Renal cortical epithelial cell (primary cell): Measurements from ENCODE around the gene MAST4. TPM values are rescaled to one million over a fixed set of nuclear protein-coding genes. Genes with fewer than 3 reads are reported as not detected.

Experiments used
- DNase-seq: peaks from one replicate; pipeline ENCODE4 v3.0.0-alpha.2; 2011; ENCODE audit warnings: low read depth
- total RNA-seq: library from RNA; depleted of rRNA; stranded (reverse); fragments of >200 nt; gene quantifications from 2 replicates; pipeline ENCODE4 v1.2.3, GENCODE V29; 2014

Gene MAST4
- total RNA-seq, 1 donor from 2014 or later, result 8.7 TPM

DNA sequence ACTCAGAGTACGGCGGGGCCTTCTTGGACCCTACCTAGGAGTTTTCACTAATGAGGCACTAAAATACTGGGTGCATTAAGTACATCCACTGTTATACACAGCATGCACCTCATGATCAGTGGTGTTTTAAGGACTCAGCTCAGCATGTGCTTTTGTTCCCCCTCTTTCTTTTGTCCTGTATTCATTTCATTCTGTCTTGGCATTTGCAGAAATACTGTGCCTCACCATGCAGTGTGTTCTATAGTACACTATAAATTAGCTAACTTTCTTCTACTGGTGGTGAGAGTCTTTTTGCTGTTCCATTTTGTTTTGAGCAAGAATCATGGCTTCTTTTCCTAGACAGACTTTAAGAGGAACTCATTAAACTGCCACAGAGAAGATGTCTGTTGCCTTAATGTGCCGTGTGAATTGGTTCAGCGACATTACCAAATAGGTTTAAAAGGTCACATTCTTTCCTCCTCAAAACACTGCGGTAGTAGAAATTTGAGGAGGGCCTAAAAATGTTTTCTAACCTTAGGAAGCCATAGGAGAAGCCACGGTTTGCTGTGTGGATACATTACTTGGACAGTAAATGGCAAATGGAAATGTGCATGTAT lies 276.6 kb downstream of the MAST4 start:
- peak; percentile 20 for DNase-seq

DNA sequence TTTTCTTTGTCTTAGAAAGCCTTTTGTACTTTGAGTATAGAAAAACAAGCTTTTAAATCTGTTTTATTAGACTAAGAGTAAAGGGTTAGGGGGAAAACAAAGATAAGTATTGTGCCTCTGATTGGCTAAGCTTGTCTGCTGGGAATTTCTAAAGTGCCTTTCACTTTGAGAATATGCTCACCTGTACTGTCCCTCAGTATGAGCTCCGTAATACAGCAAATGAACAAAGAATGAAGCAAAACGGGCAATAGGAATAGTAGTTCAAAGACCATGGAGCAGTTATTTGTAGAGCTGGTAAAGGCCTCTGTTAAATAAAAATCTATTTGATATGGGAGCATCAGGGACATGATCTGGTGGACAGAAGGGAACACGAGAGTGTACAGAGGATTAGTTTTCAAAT lies 277.8 kb downstream of the MAST4 start:
- DNase-seq, result no peak

DNA sequence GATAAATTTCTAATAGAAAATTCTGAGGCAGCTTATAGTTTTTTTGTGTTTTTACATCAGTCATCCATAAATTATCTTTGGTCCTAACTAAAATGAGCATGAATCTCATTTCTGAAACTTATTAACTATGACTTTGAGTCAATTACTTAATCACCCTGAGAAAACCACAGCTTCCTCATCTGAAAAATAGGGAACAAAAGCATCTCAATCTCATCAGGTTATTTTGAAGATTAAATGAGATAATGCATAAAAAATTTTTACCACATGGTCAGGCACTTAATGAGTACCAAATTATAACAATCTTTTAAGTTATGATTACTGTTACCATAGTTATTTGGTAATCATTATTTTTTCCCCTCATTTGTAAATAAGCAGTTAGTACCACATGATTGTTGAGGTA lies 279.1 kb downstream of the MAST4 start:
- no peak for DNase-seq

GRCh38 chr5:66876266-66876807 lies 280.1 kb downstream of the MAST4 start:
- DNase-seq, result no peak

GRCh38 chr5:66877843-66878242 lies 281.6 kb downstream of the MAST4 start:
- DNase-seq, result peak; percentile 68

GRCh38 chr5:66880401-66880800 lies 284.2 kb downstream of the MAST4 start:
- DNase-seq, result no peak

- DNase-seq, result peak; percentile 81
Measured at GRCh38 chr5:66881480-66882161, 285.4 kb downstream of the MAST4 start.

DNA sequence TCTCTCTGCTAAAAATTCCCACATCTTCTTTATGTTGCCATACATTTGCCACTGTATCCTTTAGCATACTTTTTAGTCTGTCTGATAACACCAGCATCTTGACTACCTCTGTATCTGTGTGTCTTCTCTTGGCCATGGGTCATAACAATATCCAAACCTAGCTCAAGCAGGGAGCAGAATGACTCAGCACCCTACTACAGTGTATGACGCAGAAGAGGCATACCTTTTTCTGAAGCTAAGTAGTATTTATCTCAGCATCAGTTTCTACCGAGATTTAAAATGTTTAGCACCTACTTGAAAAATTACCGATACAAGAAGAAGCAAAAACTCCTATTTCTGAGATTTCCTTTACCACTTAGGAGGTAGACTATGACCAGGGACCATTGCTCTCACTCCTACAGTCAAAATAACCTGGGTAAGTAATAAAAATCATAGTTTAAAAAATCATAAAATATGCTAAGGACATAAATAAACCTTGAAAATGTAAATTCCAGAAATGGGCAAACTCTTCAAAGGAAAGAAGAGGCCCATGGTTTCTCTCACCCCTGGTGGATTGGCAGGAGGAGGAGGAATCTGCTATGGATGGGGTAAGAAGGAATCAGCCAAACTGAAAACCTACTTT lies 286.5 kb downstream of the MAST4 start:
- DNase-seq, result peak; percentile 64

DNA sequence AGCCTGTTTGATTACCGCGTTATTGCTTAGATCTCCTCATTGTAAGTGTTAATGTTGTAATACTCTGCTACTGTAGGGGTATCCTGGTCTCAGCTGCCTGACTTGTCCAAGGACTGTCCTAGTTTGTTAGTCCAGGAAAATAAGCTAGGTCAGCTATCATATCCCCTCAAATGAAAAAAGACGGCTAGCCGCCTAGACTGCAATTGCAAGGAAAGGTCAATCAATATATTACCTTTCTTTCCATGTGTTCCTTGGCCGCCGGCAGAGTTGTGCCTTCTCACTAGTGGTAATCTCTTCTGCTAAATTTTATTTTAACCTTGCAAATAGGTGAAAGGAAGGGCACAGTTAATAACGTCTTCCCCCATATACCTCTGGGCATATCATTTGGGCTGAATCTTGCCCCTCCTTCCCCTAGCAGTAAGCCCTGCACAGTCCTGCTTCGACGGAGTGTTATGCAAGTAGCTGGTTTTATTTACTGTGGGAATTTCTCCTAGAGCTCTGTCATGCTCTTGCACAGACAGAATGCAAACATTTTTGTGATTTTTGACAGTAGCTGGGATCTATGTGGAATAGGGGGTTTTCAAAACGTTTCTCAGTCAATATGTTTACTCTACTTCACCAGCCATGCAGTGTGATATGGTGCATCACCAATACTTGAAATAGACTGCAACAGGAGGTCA lies 288.5 kb downstream of the MAST4 start:
- peak; percentile 52 for DNase-seq

DNA sequence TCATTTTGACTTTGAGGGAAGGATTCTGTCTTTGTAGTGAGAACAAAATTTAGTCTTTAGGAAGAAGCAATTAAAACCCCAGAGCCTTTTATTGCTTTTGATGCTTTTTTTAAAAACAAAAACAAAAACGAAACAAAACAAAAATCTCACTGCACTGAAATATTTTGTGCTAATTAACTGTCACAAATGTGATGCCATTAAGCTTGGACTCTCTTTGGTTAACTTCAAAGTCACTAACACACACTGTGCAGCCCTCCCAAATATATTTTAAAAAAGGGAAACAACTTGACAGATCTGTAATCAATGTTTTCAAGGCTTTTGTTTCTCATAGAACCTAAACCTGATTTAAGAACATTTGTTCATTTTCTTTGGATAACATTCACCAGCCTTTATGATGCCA lies 290.7 kb downstream of the MAST4 start:
- DNase-seq, result no peak

GRCh38 chr5:66888613-66889012 lies 292.4 kb downstream of the MAST4 start:
- DNase-seq, result no peak

DNA sequence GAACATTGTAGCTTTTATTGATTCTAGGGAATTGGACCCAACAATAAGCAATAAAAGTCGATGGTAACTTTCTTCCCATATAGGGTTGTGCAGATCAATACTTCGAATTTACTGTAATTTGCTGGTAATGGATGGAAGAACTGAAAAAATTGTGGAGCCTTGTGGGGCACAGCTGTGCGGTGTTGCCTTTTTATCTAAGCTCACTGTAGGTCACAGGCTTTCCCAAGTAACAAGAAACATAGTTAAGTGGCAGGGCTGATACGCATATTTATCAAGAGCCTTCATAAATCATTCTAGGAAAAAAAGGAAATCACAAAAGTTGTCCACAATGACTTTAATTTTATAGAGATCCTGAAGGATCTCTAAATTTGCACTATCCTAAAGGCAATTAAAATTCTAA lies 292.9 kb downstream of the MAST4 start:
- no peak for DNase-seq

DNA sequence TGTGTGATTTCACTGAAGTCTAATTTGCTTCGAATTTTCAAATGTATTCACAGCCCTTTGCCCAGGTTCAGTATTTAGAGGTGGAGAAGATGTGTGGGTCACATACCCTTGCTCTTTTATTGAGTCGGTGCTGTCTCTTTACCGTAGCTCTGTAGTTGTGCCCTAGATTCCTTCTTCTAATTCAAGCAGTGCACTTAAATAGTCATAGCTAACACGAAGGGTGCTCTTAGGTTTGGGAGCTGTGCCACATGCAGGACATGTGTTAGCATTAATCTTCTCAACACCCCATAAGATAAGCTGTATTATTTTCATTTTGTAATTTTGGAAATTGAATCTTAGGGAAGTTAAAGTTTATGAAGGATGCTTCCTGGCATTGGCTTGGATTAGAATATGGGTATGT lies 293.3 kb downstream of the MAST4 start:
- DNase-seq, result no peak

DNA sequence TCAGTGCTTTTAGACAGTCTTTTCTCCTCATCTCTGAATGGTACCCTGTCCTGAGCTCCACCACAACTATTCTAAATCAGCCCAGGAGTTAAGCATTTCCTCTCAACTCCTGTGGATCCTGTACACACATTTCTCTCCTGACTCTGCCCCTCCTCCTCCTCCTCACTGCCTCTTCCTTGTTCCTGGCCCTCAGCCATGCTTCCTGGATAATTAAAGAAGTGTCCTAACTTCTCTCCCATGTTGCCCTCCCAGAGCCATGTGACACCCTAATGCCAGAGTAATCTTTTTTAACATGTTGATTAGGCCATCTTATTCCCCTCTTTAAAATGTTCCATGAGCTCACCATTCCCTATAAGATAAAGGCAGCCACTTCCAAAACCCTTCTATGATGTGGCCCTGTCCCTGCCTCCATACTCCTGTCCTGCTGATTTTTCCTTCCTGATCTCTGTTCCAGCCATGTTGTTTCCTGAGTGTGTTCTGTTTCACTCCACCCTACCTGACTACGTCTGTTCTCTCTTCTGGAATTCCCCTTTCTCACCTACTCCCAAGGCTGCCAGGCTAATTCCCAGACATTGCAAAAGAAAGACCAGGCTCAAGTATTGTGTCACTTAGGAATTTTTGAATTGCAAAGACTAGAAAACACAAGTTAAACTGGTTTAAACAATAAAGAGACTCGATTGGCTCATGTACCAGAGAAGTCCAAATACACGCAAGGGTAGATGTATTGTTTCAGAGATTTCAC lies 295.2 kb downstream of the MAST4 start:
- peak; percentile 95 for DNase-seq

DNA sequence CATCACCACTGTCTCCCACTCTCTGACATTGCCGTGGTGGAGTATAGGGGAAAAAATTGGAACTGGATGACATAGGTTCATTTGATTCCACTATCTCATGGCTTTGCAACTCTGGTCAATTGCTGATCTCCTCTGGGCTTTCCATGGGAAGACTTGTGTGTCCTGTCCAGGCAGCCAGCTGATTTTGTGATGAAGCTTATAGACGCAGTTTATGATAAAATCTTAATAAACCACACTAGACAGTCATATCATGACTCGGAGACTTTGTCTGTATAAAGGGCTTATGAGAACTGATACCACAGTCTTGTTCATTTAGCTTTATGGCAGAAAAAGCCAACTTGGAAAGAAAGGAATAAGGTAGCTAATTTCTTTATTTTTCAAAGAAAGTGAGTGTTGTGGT lies 296.5 kb downstream of the MAST4 start:
- no peak for DNase-seq

GRCh38 chr5:66894480-66895240 lies 298.5 kb downstream of the MAST4 start:
- DNase-seq, result peak; percentile 27

DNA sequence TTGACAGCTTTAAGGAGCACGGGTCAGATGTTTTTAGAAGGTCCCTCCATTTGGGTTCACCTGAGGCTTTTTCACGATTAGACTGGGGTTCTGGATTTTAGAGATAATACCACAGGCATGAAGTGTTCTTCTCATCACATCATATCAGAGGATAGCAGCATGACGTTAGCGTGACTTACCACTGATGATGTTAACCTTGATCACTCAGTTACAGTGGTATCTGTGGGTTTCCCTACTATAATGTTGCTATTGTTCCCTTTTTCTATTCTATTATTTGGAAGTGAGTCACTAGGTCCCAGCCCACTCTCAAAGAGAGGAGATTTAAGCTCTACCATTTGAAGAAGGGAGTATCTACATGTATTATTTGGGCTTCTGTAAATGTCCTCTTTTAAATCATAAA lies 300.0 kb downstream of the MAST4 start:
- peak; percentile 52 for DNase-seq

GRCh38 chr5:66897356-66897755 lies 301.2 kb downstream of the MAST4 start:
- no peak for DNase-seq

GRCh38 chr5:66898241-66898995 lies 302.2 kb downstream of the MAST4 start:
- no peak for DNase-seq

GRCh38 chr5:66903218-66903617 lies 307.0 kb downstream of the MAST4 start:
- DNase-seq, result no peak
